NOMO-1 treated with DMSO at 0.1 percent for 48 hours (cell line): ENCODE measurements around the gene DAAM1.

Experiments used
- DNase-seq: peaks from one replicate; lab custom pipeline; 2025; ENCODE audit not compliant: unreplicated experiment; lab: John Stamatoyannopoulos, UW

DAAM1 gene

DNA sequence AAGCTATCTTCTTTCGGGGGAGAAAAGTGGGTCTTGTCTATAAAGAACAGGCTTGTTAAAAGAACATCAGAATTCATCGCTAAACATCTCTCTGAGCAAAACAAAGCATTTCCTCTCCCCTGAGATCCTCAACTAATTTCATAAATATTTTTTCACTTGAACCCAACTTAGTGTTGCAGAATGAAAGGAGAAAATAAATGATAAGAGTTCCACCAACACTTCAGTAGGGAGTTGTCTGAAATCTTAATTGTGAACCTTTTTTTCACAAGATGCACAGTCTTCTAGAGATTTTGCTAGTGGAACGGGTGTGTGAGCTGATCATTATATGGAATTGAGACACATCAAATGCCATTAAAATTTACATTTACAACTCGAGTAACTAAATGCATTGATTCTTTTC, 1.3 kb upstream of the DAAM1 start:
- DNase-seq: no peak

DNA sequence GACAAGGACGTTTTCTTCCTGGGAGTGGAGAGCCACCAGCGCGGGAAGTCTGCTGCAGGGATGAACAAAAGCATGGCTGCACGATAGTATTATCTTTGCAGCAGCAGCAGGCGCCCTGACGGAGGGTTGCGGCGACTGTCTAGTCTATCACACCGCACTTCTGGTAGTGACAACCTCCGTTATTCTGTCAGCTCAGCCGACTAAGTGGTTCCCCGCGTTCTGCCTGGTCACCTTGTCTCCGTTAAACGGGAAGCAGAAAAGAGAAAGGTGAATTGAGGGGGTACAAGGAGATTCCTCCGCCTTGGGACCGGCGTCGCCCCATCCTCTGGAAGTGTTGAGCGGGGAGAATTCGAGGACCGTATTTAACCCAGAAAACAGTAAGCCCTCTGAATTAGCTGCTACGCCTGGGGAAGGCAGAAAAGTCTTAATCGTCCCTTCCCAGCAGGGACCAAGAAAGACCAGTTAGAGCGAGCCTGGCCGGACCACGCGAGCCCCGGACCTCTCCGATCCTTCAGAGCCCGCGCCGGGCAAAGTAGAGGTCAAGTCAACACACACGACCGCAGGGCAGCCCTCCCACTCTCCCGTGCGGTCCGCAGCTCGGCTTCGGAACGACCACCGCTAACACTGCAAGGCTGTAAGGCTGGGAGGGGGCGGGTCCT, 536 bp upstream of the DAAM1 start:
- no peak for DNase-seq

DNA sequence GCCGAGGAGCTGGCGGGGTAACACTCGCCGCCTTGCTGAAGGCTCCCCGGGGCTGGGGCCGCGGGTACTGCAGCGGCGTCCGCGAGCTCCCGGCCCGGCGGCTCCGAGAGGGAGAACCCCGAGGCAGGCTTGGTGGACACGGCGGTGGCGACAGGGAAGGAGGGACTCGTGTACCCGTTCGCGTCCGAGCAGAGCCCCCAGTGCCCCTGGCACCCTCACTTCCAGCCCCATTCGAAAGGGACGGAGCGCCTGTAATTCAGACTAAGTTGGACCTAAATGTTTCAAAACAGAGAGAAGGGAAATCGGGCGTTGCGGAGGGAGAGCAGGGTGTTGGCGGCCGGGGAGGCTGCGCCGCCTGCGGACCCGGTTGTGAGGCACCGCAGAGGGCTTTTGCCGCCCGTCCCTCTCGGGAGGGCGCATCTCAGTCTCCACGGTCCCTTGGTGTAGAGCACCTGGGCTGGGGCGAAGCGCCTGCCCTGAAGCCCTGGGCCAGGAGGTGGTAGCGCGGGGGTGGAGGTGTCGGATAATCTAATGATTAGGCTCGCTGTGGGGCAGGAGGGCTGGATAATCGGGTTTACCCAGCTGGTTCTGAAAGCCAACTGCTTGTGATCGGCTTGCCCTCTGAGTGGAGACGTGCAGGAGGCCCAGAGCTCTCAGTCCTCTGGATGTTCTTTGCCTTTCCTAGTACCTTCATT, 771 bp downstream of the DAAM1 start:
- DNase-seq: no peak

DNA sequence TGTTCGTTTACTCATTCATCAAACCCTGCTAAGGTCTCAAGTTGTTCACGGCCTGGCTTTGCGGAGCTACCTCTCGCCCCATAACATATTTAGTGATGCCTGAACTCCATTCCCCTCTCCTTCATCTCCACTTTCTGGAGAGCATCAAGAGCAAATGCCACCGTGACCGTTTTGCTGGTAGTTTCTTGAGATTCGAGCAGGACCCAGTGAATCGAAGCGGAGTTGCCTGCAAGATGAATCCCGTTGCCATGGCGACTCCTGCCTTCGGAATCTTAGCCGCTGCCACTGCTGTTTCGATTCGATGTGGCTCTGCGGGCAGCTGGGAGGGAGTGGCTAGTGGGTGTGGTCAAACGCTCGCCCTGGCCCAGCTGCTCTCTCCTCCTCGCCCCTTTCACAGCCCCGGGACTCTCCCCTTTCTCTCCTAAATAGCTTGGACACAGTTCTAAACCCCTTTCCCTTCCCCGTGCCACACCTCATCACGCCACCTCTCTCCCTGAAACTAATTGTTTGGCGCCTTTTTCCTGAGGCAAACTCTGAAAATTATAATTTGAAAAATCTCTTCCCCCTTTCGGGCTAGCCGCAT, 1.4 kb downstream of the DAAM1 start:
- peak; percentile 64 for DNase-seq

DNA sequence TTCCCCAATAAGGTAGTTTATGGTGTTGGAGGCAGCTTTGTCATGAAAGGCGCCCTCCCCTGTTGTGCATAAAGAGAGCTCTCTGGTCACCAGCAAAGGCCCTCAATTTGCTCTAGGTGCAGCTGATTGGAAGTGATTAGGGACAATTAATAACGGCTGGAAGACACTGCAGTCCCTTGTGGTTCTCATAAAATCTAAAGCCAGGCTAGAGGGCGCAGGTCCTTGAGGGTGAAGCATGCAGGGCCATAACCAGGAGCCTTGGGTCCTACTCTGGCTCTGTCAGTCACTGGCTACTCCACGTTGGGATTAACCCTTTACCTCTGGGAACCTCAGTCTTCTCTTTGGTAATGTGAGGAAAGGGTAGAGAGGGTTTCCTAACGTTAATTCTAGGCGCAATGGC, 1.9 kb downstream of the DAAM1 start:
- DNase-seq: peak; percentile 50

DNA sequence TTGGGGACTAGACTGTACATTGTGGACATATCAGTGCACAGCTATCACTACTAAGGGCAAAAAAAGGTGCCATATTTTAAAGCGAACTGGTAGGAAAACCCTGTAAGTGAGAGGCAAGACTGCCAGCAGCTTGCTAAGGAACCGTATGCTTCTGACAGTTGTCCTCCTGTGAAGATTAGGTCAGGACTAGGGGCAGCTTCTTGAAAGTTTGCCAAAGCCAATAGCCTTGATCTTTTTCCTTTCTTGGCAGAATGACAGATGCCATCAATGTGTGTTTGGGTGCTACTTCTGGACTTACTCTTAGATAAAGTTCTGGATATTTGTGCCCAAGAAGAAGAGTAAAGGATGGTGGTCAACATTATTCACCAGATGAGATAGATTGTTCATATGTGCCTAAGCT, 7.4 kb downstream of the DAAM1 start:
- DNase-seq: no peak

- no peak for DNase-seq
Measured at GRCh38 chr14:59197695-59198262, 9.3 kb downstream of the DAAM1 start.

- DNase-seq: no peak
Measured at GRCh38 chr14:59199205-59199604, 10.7 kb downstream of the DAAM1 start.

- DNase-seq: no peak
Measured at GRCh38 chr14:59199614-59200013, 11.1 kb downstream of the DAAM1 start.

DNA sequence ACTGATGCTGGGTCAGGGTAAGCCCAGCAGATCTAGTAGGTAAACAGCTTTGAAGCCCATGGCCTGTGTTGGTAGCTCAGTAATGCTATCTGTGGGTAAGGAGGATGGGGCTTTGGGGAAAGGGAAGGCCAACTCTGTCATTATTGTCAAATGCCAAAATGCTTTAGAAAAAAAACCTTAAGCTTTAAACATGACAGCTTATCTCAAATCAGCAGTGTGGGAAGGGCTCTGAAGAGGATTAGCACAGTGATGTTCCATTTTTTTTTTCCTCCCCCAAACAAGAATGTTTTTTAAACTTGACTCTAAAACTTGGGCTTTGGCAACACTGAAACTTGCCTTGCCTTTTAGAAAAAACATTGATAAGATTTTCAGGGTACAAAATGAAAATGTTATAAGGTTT, 11.7 kb downstream of the DAAM1 start:
- DNase-seq: no peak

GRCh38 chr14:59202031-59202430, 13.6 kb downstream of the DAAM1 start:
- no peak for DNase-seq

DNA sequence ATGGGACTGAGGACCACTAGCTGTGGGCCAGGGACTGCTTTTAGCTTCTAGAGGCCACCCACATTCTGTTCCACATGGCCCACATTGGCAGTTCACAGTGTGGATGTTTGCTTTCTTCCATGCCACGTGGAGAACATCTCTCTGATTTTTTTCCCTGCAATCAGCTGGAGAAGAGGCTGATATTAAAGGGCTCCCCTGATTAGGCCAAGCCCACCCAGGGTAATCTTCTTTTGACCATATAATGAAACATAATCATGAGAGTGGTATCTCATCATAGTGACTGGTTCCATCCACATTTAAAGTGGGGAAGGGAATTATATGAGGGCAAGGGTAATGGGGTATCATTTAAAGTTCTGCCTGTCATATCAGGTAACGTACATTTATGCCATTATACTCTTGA, 15.8 kb downstream of the DAAM1 start:
- no peak for DNase-seq

- no peak for DNase-seq
Measured at GRCh38 chr14:59206892-59207291, 18.4 kb downstream of the DAAM1 start.

- no peak for DNase-seq
Measured at GRCh38 chr14:59207506-59207933, 19.1 kb downstream of the DAAM1 start.

- DNase-seq: no peak
Measured at GRCh38 chr14:59208224-59208814, 19.9 kb downstream of the DAAM1 start.

GRCh38 chr14:59208954-59209353, 20.5 kb downstream of the DAAM1 start:
- no peak for DNase-seq

DNA sequence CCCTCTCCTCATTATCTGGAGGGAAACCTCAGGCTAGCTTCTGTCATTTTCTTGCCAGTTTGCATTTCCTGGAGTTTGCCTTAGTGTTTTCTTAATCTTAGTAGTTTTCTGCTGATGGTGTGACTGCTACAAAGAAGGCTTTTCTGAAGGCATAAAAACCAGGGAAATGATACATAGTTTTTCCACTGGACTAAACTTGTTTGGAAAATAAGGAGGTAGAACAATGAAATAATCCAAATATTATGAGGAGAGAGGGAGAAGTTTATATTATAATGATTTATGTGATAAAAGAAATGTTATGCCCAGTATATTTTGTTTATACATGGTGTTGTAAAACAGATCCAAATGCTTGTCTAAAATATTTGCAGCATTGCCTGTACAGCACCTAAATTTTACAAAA, 22.2 kb downstream of the DAAM1 start:
- no peak for DNase-seq

GRCh38 chr14:59213368-59214315, 25.2 kb downstream of the DAAM1 start:
- DNase-seq: no peak

- DNase-seq: no peak
Measured at GRCh38 chr14:59214702-59215302, 26.3 kb downstream of the DAAM1 start.

- DNase-seq: no peak
Measured at GRCh38 chr14:59215322-59215721, 26.9 kb downstream of the DAAM1 start.
